ENCODE results near the gene POTEH. TPM values are rescaled to one million over a fixed set of nuclear protein-coding genes. Genes with fewer than 3 reads are reported as not detected.
"Not testable (repeated sequence)": the region's sequence is repeated elsewhere in the genome, so short reads cannot be mapped to it uniquely, and the experiment has no call there.

Gene POTEH
- total RNA-seq, 2 experiments from 2014 or later: not detected

- H3K4me1 Mint-ChIP-seq; POLR2A ChIA-PET; H3K4me3 Mint-ChIP-seq; H3K27me3 Mint-ChIP-seq; H3K36me3 Mint-ChIP-seq (ENCODE audit: low read depth); H3K27ac Mint-ChIP-seq; H3K9me3 Mint-ChIP-seq (ENCODE audit: low read depth); DNase-seq; intact Hi-C loops (cut with DNase I, micrococcal nuclease); CTCF ChIA-PET; ATAC-seq: not testable (repeated sequence)
These were observed 2.7 kb upstream of the POTEH start for GRCh38 chr22:15687086-15687485.

DNA sequence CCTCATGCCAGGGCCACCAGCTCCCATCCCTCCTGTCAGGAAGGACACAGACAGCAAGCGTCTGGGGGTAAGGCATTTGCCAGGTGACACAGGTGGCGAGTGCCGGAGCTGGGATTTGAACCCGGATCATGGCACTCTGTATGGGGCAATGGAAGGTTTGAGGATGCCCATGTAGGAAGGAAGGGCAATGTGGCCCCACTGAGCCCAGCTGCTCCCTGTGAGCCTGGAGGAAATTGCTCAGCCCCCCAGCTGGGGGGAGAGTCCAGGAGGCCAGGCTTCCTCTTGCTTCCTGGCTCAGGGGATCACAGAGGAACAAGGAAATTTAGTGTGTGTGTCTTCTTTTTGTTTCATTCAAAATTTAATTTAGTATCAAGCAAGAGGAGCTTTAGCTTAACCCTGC is 2.1 kb upstream of the POTEH start:
- ATAC-seq; H3K36me3 Mint-ChIP-seq (ENCODE audit: low read depth); H3K27me3 Mint-ChIP-seq; CTCF ChIA-PET; DNase-seq; H3K27ac Mint-ChIP-seq; H3K9me3 Mint-ChIP-seq (ENCODE audit: low read depth); POLR2A ChIA-PET; H3K4me3 Mint-ChIP-seq; H3K4me1 Mint-ChIP-seq; intact Hi-C loops (cut with DNase I, micrococcal nuclease): not testable (repeated sequence)

DNA sequence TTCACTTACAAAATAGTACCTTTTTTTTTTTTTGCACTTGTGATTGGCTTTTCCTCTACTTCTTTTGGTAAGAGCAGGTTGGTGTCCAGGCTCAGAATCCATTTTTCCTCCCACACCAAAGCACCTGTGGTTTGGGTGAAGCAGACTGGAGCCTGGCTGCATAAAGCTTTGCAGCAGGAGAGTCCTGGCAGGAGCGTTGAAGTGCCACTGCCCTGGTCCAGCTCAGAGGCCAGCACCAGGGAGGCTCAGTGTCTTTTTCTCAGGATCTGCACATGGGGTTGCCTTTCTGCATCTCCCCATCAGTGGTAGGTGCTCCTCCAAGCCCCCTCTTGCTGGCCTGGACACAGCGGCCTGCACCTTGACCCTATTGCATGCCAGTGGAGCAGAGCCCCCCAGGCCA is 1.7 kb upstream of the POTEH start:
- H3K4me3 Mint-ChIP-seq; H3K27ac Mint-ChIP-seq; H3K4me1 Mint-ChIP-seq; H3K9me3 Mint-ChIP-seq (ENCODE audit: low read depth); H3K27me3 Mint-ChIP-seq; POLR2A ChIA-PET; DNase-seq; H3K36me3 Mint-ChIP-seq (ENCODE audit: low read depth); ATAC-seq; CTCF ChIA-PET; intact Hi-C loops (cut with DNase I, micrococcal nuclease): not testable (repeated sequence)

DNA sequence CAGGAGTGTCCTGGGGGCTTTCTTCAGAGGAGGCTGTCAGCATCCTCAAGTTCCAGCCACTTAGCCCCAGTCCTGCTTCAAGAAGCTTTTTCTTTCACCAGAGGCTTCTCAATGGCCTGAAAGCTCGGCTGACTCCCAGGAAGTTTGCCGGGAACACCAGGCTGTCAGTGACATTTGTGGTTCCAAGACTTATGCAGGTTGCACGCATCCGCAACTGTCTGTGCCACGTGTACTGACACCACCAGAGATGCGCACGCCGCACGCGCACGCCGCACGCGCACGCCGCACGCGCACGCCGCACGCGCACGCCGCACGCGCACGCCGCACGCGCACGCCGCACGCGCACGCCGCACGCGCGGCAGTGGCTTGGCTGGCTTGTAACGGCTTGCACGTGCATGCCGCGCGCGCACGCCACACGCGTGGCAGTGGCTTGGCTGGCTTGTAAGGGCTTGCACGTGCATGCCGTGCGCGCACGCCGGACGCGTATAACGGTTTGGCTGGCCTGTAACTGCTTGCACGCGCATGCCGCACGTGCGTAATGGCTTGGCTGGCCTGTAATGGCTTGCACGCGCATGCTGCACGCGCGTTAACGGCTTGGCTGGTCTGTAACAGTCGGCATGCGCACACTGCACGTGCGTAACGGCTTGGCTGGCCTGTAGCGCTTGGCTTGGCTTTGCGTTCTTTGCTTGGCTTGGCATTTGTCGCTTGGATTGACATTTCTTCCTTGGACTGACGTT is 646 bp upstream of the POTEH start:
- H3K27me3 Mint-ChIP-seq; H3K4me1 Mint-ChIP-seq; POLR2A ChIA-PET; DNase-seq; H3K36me3 Mint-ChIP-seq (ENCODE audit: low read depth); H3K4me3 Mint-ChIP-seq; intact Hi-C loops (cut with DNase I, micrococcal nuclease); CTCF ChIA-PET; ATAC-seq; H3K27ac Mint-ChIP-seq; H3K9me3 Mint-ChIP-seq (ENCODE audit: low read depth): not testable (repeated sequence)

- H3K27ac Mint-ChIP-seq; H3K4me3 Mint-ChIP-seq; intact Hi-C loops (cut with DNase I, micrococcal nuclease); H3K9me3 Mint-ChIP-seq (ENCODE audit: low read depth); H3K4me1 Mint-ChIP-seq; ATAC-seq; DNase-seq; H3K36me3 Mint-ChIP-seq (ENCODE audit: low read depth); CTCF ChIA-PET; POLR2A ChIA-PET; H3K27me3 Mint-ChIP-seq: not testable (repeated sequence)
These were observed 23.8 kb downstream of the POTEH start for GRCh38 chr22:15713600-15713999.

- intact Hi-C loops (cut with DNase I, micrococcal nuclease); CTCF ChIA-PET; H3K27me3 Mint-ChIP-seq; H3K27ac Mint-ChIP-seq; H3K4me3 Mint-ChIP-seq; DNase-seq; H3K36me3 Mint-ChIP-seq (ENCODE audit: low read depth); POLR2A ChIA-PET; H3K4me1 Mint-ChIP-seq; ATAC-seq; H3K9me3 Mint-ChIP-seq (ENCODE audit: low read depth): not testable (repeated sequence)
These were observed 24.3 kb downstream of the POTEH start for GRCh38 chr22:15714125-15714524.

- H3K4me1 Mint-ChIP-seq; H3K27me3 Mint-ChIP-seq; H3K9me3 Mint-ChIP-seq (ENCODE audit: low read depth); POLR2A ChIA-PET; CTCF ChIA-PET; intact Hi-C loops (cut with DNase I, micrococcal nuclease); H3K27ac Mint-ChIP-seq; DNase-seq; H3K36me3 Mint-ChIP-seq (ENCODE audit: low read depth); H3K4me3 Mint-ChIP-seq; ATAC-seq: not testable (repeated sequence)
These were observed 32.1 kb downstream of the POTEH start for GRCh38 chr22:15721884-15722283.

- DNase-seq; H3K27ac Mint-ChIP-seq; H3K27me3 Mint-ChIP-seq; H3K4me1 Mint-ChIP-seq; ATAC-seq; intact Hi-C loops (cut with DNase I, micrococcal nuclease); H3K4me3 Mint-ChIP-seq; H3K36me3 Mint-ChIP-seq (ENCODE audit: low read depth); CTCF ChIA-PET; H3K9me3 Mint-ChIP-seq (ENCODE audit: low read depth); POLR2A ChIA-PET: not testable (repeated sequence)
These were observed 39.5 kb downstream of the POTEH start for GRCh38 chr22:15729209-15729917.

- H3K27me3 Mint-ChIP-seq; H3K36me3 Mint-ChIP-seq (ENCODE audit: low read depth); intact Hi-C loops (cut with DNase I, micrococcal nuclease); DNase-seq; H3K27ac Mint-ChIP-seq; CTCF ChIA-PET; ATAC-seq; H3K9me3 Mint-ChIP-seq (ENCODE audit: low read depth); H3K4me3 Mint-ChIP-seq; H3K4me1 Mint-ChIP-seq; POLR2A ChIA-PET: not testable (repeated sequence)
These were observed 41.2 kb downstream of the POTEH start for GRCh38 chr22:15731023-15731422.

DNA sequence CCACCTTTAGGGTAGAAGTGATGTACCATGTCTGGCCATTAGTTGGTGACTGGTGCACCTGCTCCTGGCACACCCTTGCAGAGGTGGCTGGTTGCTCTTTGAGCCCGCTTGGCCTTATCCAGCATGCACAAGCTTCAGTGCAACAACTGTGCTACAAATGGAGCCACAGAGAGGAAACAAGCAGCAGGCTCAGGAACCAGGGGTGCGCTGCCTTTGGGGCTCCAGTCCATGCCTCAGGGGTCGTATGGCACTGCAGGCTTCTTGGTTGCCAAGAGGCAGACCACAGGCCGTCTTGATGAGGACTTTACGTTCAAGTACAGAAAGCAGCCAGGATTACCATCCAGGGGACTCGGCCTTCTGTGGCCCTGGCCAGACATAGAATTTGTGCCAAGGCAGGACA is 44.6 kb downstream of the POTEH start:
- H3K4me1 Mint-ChIP-seq; DNase-seq; POLR2A ChIA-PET; intact Hi-C loops (cut with DNase I, micrococcal nuclease); CTCF ChIA-PET; H3K27me3 Mint-ChIP-seq; H3K36me3 Mint-ChIP-seq (ENCODE audit: low read depth); ATAC-seq; H3K27ac Mint-ChIP-seq; H3K9me3 Mint-ChIP-seq (ENCODE audit: low read depth); H3K4me3 Mint-ChIP-seq: not testable (repeated sequence)

DNA sequence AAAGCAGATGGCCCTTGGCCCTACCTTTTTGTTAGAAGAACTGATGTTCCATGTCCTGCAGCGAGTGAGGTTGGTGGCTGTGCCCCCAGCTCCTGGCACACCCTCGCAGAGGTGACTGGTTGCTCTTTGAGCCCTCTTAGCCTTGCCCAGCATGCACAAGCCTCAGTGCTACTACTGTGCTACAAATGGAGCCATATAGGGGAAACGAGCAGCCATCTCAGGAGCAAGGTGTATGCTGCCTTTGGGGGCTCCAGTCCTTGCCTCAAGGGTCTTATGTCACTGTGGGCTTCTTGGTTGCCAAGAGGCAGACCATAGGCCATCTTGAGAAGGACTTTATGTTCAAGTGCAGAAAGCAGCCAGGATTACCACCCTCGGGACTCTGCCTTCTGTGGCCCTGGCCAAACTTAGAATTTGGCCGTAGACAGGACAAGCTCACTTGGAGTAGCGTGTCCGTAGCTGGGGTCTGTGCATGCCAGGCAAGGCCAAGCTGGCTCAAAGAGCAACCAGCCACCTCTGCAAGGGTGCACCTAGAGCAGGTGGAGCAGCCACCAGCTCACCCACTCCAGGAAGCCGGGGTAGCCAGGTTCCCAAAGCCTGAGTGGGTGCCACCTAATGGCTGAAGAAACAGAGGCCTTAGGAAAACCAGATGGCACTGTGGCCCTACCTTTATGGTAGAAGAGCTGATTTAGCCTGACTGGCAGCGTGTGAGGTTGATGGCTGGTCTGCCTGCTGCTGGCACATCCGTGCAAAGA is 48.5 kb downstream of the POTEH start:
- POLR2A ChIA-PET; DNase-seq; H3K9me3 Mint-ChIP-seq (ENCODE audit: low read depth); H3K36me3 Mint-ChIP-seq (ENCODE audit: low read depth); CTCF ChIA-PET; intact Hi-C loops (cut with DNase I, micrococcal nuclease); H3K27me3 Mint-ChIP-seq; ATAC-seq; H3K4me3 Mint-ChIP-seq; H3K4me1 Mint-ChIP-seq; H3K27ac Mint-ChIP-seq: not testable (repeated sequence)

DNA sequence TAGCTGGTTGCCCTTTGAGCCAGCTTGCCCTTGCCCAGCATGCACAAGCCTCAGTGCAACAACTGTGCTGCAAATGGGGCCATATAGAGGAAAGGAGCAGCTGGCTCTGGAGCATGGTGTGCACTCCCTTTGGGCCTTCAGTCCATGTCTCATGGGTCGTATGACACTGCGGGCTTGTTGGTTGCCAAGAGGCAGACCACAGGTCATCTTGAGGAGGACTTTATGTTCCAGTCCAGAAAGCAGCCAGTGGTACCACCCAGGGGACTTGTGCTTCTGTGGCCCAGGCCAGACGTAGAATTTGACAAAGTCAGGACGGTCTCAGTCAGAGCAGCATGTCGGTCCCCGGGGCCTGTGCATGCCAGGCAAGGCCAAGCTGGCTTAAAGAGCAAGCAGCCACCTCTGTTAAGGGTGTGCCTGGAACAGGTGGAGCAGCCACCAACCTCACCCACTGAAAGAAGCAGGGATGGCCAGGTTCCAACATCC is 49.1 kb downstream of the POTEH start:
- POLR2A ChIA-PET; ATAC-seq; H3K9me3 Mint-ChIP-seq (ENCODE audit: low read depth); H3K27me3 Mint-ChIP-seq; intact Hi-C loops (cut with DNase I, micrococcal nuclease); H3K36me3 Mint-ChIP-seq (ENCODE audit: low read depth); H3K27ac Mint-ChIP-seq; H3K4me3 Mint-ChIP-seq; CTCF ChIA-PET; H3K4me1 Mint-ChIP-seq; DNase-seq: not testable (repeated sequence)

Data from activated CD4-positive, alpha-beta T cell treated with anti-CD3 and anti-CD28 coated beads for 36 hours (primary cell).